ENCODE data around the gene GEMIN4. TPM values are rescaled to one million over a fixed set of nuclear protein-coding genes. Genes with fewer than 3 reads are reported as not detected.
A peak's percentile ranks its signal among the peaks of the same experiment; 100 is the strongest.
"Not testable (repeated sequence)": the region's sequence is repeated elsewhere in the genome, so short reads cannot be mapped to it uniquely, and the experiment has no call there.

The GEMIN4 gene
- total RNA-seq, 4 donors from 2014 or later: 13.2 to 29.2 (median 18.7) TPM

DNA sequence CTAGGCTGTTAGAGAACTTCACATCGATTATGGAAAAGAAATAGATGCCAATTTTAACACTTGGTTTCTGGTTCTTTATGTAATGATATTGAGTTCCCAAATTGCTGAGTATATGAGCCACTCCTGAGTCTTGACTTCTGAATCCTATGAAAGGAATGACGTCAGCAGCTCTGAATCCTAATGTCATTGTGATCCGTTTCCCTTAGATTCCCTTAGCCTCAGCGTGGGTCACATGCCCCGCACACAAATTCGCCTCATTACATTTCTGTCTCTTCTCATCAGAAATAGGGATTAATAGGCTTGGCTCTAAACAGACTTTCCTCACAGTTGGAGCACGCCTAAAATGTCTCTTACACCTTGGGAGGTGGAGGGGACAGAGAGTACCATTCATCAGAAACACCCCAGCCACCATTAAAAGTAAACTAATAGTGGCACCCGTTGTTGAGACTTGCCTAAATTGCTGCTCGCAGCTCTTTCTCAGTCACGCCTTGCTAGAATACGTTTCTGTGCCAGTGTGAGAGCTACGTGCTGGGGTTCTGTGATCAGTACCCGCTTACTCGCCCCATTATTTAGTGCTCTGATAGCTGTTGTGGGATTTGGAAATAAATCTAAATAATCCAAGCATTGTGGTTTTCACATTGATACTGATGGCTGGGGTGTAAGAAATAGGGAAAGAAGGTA is 37.2 kb upstream of the GEMIN4 start:
- TF ChIP-seq, protein P1, sequence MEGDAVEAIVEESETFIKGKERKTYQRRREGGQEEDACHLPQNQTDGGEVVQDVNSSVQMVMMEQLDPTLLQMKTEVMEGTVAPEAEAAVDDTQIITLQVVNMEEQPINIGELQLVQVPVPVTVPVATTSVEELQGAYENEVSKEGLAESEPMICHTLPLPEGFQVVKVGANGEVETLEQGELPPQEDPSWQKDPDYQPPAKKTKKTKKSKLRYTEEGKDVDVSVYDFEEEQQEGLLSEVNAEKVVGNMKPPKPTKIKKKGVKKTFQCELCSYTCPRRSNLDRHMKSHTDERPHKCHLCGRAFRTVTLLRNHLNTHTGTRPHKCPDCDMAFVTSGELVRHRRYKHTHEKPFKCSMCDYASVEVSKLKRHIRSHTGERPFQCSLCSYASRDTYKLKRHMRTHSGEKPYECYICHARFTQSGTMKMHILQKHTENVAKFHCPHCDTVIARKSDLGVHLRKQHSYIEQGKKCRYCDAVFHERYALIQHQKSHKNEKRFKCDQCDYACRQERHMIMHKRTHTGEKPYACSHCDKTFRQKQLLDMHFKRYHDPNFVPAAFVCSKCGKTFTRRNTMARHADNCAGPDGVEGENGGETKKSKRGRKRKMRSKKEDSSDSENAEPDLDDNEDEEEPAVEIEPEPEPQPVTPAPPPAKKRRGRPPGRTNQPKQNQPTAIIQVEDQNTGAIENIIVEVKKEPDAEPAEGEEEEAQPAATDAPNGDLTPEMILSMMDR (IDR thresholded peaks at IDR 0.05): no peak
- no peak for DNase-seq (ENCODE audit: low spot score)
- ATAC-seq (ENCODE audit: low FRiP score): no peak

DNA sequence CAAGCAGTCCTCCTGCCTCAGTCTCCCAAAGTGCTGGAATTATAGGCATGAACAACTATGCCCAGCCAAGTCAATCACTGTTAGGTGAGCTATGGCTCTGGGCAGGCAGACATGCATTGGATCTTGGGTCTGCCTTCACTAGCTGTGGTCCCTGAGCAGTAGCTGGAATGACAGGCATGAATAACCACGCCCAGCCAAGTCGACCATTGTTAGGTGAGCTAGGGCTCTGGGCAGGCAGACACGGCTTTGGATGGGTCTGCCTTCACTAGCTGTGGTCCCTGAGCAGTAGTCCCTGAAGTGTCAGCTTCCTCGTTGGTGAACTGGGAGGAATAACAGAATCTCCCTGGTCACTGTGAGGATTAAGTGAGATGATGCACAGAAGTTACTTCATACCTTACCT is 36.5 kb upstream of the GEMIN4 start:
- TF ChIP-seq, protein P1 (IDR thresholded peaks at IDR 0.05): no peak
- ATAC-seq (ENCODE audit: low FRiP score) (no peak), DNase-seq (ENCODE audit: low spot score) (no peak)

DNA sequence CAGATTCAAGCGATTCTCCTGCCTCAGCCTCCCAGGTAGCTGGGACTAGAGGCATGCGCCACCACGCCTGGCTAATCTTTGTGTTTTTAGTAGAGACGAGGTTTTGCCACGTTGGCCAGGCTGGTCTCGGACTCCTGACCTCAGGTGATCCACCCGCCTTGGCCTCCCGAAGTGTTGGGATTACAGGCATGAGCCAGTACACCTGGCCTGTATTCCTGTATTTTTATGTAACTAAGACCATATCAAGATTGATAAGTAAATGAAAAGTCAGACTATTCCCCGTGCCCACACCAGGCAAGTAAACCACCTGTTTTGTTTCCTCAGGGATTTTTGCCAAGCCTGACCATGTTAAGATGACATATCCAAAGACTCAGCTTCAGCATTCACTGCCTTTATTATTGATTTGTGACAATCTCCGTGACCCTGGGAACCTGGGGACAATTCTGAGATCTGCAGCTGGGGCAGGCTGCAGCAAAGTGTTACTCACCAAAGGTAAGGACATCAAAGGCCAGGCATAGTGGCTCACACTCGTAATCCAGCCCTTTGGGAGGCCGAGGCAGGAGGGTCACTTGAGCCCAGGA is 35.7 kb upstream of the GEMIN4 start:
- ATAC-seq (ENCODE audit: low FRiP score) (no peak), DNase-seq (ENCODE audit: low spot score) (no peak)
- TF ChIP-seq, protein P1 (IDR thresholded peaks at IDR 0.05): no peak

DNA sequence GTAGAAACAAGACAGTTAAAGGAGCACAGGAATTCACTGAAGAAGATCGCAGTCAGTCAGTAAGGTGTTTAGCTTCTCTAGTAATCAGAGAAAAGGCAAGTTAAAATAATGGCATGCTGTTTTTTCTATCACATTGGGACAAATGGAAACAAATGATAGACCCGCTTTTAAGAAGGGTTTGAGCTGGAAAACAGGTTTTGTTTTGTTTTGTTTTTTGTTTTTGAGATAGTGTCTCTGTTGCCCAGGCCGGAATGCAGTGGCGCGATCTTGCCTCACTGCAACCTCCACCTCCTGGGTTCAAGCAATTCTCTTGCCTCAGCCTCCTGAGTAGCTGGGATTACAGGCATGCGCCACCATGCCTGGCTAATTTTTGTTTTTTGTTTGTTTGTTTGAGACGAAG is 33.8 kb upstream of the GEMIN4 start:
- ATAC-seq (ENCODE audit: low FRiP score); DNase-seq (ENCODE audit: low spot score): not testable (repeated sequence)

DNA sequence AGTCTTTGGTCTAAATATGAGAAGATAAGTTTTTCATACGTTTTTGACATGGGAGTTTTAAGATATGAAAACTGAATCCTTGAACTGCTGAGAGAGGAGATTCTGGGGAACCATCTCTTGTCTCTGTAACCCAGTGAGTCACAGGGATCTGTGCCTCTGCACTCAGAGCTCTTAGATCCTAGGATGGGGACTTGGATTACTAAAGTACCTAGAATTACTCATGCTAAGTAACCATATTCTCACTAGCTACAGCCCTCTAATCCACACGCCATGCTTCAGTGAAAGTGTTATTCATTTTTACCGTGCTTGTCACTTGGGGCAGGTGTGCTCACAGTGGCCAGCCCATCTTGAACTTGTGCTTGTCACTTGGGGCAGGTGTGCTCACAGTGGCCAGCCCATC is 32.1 kb upstream of the GEMIN4 start:
- no peak for ATAC-seq (ENCODE audit: low FRiP score)
- TF ChIP-seq, protein P1 (IDR thresholded peaks at IDR 0.05): no peak
- no peak for DNase-seq (ENCODE audit: low spot score)

DNA sequence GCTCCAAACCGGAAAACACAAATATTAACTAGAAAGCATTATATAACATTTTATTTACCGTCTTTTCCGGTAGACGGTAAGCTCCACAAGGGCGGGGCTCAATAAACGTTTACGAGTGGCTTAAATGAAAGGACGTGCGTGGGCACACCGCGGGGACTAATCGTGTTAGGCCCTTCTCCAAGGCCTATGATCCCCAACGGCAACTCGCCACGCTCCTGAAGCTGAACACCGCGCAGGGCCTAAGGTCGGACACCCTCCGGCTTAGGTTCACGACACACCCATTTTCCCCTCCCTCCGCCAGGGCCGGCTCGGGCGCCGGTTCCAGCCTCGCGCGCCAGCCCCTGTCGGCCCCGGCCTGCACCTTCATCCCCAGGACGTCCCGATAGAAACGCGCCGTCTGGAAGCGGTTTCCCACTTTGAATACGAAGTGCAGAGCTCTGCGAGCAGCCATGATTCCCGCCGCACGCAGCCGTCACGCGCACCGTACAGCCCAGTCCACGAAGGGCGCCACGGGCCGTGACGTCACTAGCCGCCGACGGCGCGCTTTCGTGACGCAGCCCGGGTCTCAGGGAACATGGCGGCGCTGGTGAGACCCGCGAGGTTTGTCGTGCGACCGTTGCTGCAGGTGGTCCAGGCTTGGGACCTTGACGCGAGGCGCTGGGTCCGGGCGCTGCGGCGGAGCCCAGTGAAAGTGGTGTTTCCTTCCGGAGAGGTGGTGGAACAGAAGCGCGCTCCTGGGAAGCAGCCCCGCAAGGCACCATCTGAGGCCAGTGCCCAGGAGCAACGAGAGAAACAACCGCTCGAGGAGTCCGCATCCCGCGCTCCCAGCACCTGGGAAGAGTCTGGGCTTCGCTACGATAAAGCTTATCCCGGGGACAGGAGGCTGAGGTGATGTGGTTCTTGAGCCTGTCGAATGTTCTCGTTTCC is 30.0 kb upstream of the GEMIN4 start, which contains the start of the genes GLOD4 and MRM3:
Gene GLOD4 (minus strand): TSS at position 476 of the 927 bp plus-strand sequence. CDS start 25 bp downstream, at position 451.
Gene MRM3 (plus strand): TSS at position 549 of the 927 bp plus-strand sequence. CDS start 26 bp downstream, at position 575.
- peak; percentile 95 for ATAC-seq (ENCODE audit: low FRiP score)
- TF ChIP-seq, protein P1 (IDR thresholded peaks at IDR 0.05): no peak

DNA sequence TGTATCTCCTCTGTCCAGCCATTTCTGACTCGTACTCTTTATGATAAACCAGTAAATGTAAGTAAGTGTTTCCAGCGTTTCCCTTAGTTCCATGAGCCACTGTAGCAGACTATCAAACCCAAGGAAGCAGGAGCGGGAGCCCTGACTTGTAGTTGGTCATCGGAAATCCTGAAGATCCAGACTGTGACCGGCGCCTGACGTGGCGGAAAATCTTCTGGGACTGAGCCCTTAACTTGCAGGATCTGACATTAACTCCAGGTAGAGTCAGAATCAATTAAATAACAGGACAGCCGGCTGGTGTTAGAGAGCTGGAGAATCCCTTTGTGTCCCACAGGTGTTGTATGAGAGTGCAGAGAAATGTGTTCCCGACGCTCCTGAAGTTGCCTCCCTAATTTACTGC is 26.0 kb upstream of the GEMIN4 start:
- no peak for ATAC-seq (ENCODE audit: low FRiP score)
- no peak for DNase-seq (ENCODE audit: low spot score)
- TF ChIP-seq, protein P1 (IDR thresholded peaks at IDR 0.05): no peak

More for the DNA sequence above, 30.0 kb upstream of the GEMIN4 start, which contains the start of the genes GLOD4 and MRM3:
- DNase-seq (ENCODE audit: low spot score): peak; percentile 95
